K562 (cell line): ENCODE measurements around the gene TOM1L2. TPM values are rescaled to one million over a fixed set of nuclear protein-coding genes. Genes with fewer than 3 reads are reported as not detected.

Experiments used
- ATAC-seq: fragments of 200-7000 bp; cut with Tn5 transposase; 3 replicates; pipeline ENCODE4 v1.9.1; 2020; ENCODE audit warnings: moderate library complexity
- BruUV-seq: library from RNA; stranded (reverse); fragments of 400-500 nt; replicated peaks from 2 replicates; lab custom pipeline; 2021; lab: Mats Ljungman, UMichigan
- CTCF ChIA-PET: fragments of 300-600 bp; formaldehyde crosslinking; extraction: SDS; loops from one replicate; lab custom pipeline; 2021; ENCODE audit warnings: low intra/inter-chr PET ratio; lab: Yijun Ruan, JAX
- POLR2A ChIA-PET: fragments of 300-600, 350-650 bp; sonication (Branson Sonifier 250); formaldehyde crosslinking; extraction: SDS; loops from one replicate; lab custom pipeline; 2021; ENCODE audit warnings: antibody characterized with exemption, inconsistent platforms; lab: Yijun Ruan, JAX
- DNase-seq, 4 experiments: peaks; one replicate each; pipeline versions ENCODE4 v3.0.0 to v3.0.0-alpha.2; 2011 to 2018; ENCODE audit warnings: low spot score in 3 of 4, mixed read lengths in 3 of 4; ENCODE audit errors: extremely low read depth in 1 of 4
- FAIRE-seq: peaks from 2 replicates; lab custom pipeline; 2011; peaks lifted over from hg19 to GRCh38; lab: Jason Lieb, UNC
- H2AFZ ChIP-seq: 2 replicates; pipeline ENCODE4 v1.6.0; 2011; ENCODE audit warnings: low read depth, low read length, control low read depth, inconsistent platforms
- H3K27ac ChIP-seq: fragments of 200-600 bp; 3 replicates; pipeline ENCODE4 v1.8.0; 2011; ENCODE audit warnings: low read depth, mild to moderate bottlenecking, control low read depth, inconsistent platforms, low read length, moderate library complexity, mixed read lengths; ENCODE audit errors: extremely low read depth
- H3K27me3 ChIP-seq, 2 experiments: fragments of 300-600 bp in 1 of 2; 2 replicates in 1 of 2; 3 replicates in 1 of 2; pipeline versions ENCODE4 v1.6.0 to v1.8.0; 2011; ENCODE audit warnings: inconsistent platforms in 2 of 2, low read length in 2 of 2, mild to moderate bottlenecking in 1 of 2, mixed read lengths in 1 of 2, moderate library complexity in 1 of 2; ENCODE audit not compliant: control insufficient read depth in 2 of 2, insufficient read depth in 2 of 2
- H3K36me3 ChIP-seq: fragments of 300-600 bp; 3 replicates; pipeline ENCODE4 v1.8.0; 2011; ENCODE audit warnings: mild to moderate bottlenecking, low read length, inconsistent platforms; ENCODE audit not compliant: control insufficient read depth, insufficient read depth
- H3K4me1 ChIP-seq, 2 experiments: fragments of 200-600 bp in 1 of 2; replicated peaks in 1 of 2; 2 replicates in 1 of 2; 3 replicates in 1 of 2; pipeline versions ENCODE4 v1.5.1 to v1.8.0; 2011; ENCODE audit warnings: inconsistent platforms in 2 of 2, low read length in 2 of 2, mild to moderate bottlenecking in 1 of 2, mixed read lengths in 1 of 2, moderate library complexity in 1 of 2; ENCODE audit not compliant: control insufficient read depth in 2 of 2, insufficient read depth in 2 of 2
- H3K4me2 ChIP-seq: 2 replicates; pipeline ENCODE4 v1.6.1; 2011; ENCODE audit warnings: low read length, control low read depth, inconsistent platforms, mixed read lengths; ENCODE audit not compliant: insufficient read depth
- H3K4me3 ChIP-seq: fragments of 200-600 bp; sonication (generic), shearing (Covaris generic); 2 replicates; pipeline ENCODE4 v1.5.1; 2016; ENCODE audit warnings: control low read depth, inconsistent platforms
- H3K79me2 ChIP-seq: fragments of 200-600 bp; 3 replicates; pipeline ENCODE4 v1.8.0; 2011; ENCODE audit warnings: low read length, inconsistent platforms; ENCODE audit not compliant: control insufficient read depth, insufficient read depth
- H3K9ac ChIP-seq, 2 experiments: 2 replicates each; pipeline versions ENCODE4 v1.6.0 to v1.6.1; 2011; ENCODE audit warnings: low read depth in 2 of 2, low read length in 2 of 2, control low read depth in 1 of 2, inconsistent platforms in 1 of 2, mild to moderate bottlenecking in 1 of 2, mixed read lengths in 1 of 2; ENCODE audit not compliant: insufficient read depth in 1 of 2
- H3K9me1 ChIP-seq: one replicate; pipeline ENCODE4 v1.6.0; 2011; ENCODE audit warnings: inconsistent platforms, mild to moderate bottlenecking, low read length, moderate library complexity; ENCODE audit not compliant: control insufficient read depth, insufficient read depth
- H3K9me3 ChIP-seq: replicated peaks from 2 replicates; pipeline ENCODE4 v1.5.1; 2011; ENCODE audit warnings: low read depth, low read length, inconsistent platforms; ENCODE audit not compliant: control insufficient read depth, insufficient read depth
- H4K20me1 ChIP-seq: replicated peaks from 2 replicates; pipeline ENCODE4 v1.6.1; 2011; ENCODE audit warnings: low read length, inconsistent platforms, mixed read lengths; ENCODE audit not compliant: control insufficient read depth, insufficient read depth
- CBFA2T3 ChIP-seq: fragments of 450-650 bp; IDR thresholded peaks from 2 replicates; pipeline ENCODE4 v1.6.1; 2017
- FOXJ3 ChIP-seq: sonication (generic); formaldehyde crosslinking; IDR thresholded peaks from 2 replicates; pipeline ENCODE4 v1.4.0; 2020; ENCODE audit warnings: mild to moderate bottlenecking, missing genetic modification reagents
- KDM1A ChIP-seq, 2 experiments: fragments of 450-650 bp; IDR thresholded peaks; 2 replicates each; pipeline ENCODE4 v1.6.1; 2016; ENCODE audit warnings: mild to moderate bottlenecking in 2 of 2
- PYGO2 ChIP-seq: fragments of 450-650 bp; IDR thresholded peaks from 2 replicates; pipeline ENCODE4 v1.6.1; 2016; ENCODE audit warnings: mild to moderate bottlenecking, missing genetic modification characterization, moderate library complexity, missing compliant biosample characterization
- SPI1 ChIP-seq: IDR thresholded peaks from 2 replicates; pipeline ENCODE4 v1.6.1; 2011; ENCODE audit warnings: low read depth, low read length, control low read depth, borderline replicate concordance
- TBP ChIP-seq: optimal IDR thresholded peaks from 2 replicates; pipeline ENCODE3; 2011; ENCODE audit warnings: low read depth, low read length, improper control_type of control experiment
- ZNF140 ChIP-seq: fragments of 250-450 bp; sonication (Bioruptor Pico); IDR thresholded peaks from 2 replicates; pipeline ENCODE4 v1.8.0; 2021; ENCODE audit warnings: moderate library complexity, mild to moderate bottlenecking, inconsistent platforms
- WGBS: fragments of 100-300 bp; shearing (Covaris generic); methylation state at CpG from one replicate; pipeline ENCODE4 v1.1.6; 2016; ENCODE audit warnings: low coverage, mixed read lengths; ENCODE audit not compliant: insufficient coverage; ENCODE audit errors: missing lambda C conversion rate; 5-methylcytosine and 5-hydroxymethylcytosine counted together
- in situ Hi-C: fragments of 300-500 bp; cut with MboI; formaldehyde crosslinking; loops from 4 replicates; pipeline ENCODE4 v1.15.0; 2018; ENCODE audit warnings: inconsistent platforms, mixed read lengths
- intact Hi-C: fragments of 100-400 bp; cut with micrococcal nuclease; formaldehyde crosslinking; loops from 2 replicates; pipeline ENCODE4 v1.14.2; 2022
- polyA plus RNA-seq, 8 experiments: library from polyadenylated mRNA; depleted of rRNA in 4 of 8; stranded (reverse) in 5 of 8; unstranded in 3 of 8; fragments of >200 nt; fragmentation: Nextera tagmentation in 2 of 8; fragmentation: Illumina TruSeq in 1 of 8; extraction: Ambion mirVana in 2 of 8; extraction: Trizol in 1 of 8; gene quantifications; 2 replicates each; pipeline versions ENCODE4 v1.2.1 to v1.2.3, GENCODE V29; 2011 to 2014; ENCODE audit warnings: inconsistent platforms in 1 of 8, missing spikeins in 1 of 8
- total RNA-seq, 7 experiments: library from RNA; depleted of rRNA in 6 of 7; stranded (reverse); fragments of >200 nt in 6 of 7; fragmentation: Illumina TruSeq in 2 of 7; extraction: Trizol in 2 of 7; gene quantifications; 2 replicates each; pipeline versions ENCODE4 v1.2.1 to v1.2.3, GENCODE V29; 2011 to 2021; ENCODE audit warnings: low replicate concordance in 1 of 7
- TF ChIP-seq, protein P1 (sequence below): fragments of 200-600 bp; sonication (generic); IDR thresholded peaks from one replicate; pipeline ENCODE4 v1.6.1; 2012; ENCODE audit warnings: mild to moderate bottlenecking, low read depth, low read length, inconsistent platforms
- TF ChIP-seq, protein P2 (sequence below): fragments of 450-650 bp; formaldehyde crosslinking; IDR thresholded peaks from 2 replicates; pipeline ENCODE4 v1.4.0; 2022; ENCODE audit warnings: mild to moderate bottlenecking, moderate library complexity
- TF ChIP-seq, protein P3 (sequence below): sonication (generic); formaldehyde crosslinking; IDR thresholded peaks from 2 replicates; pipeline ENCODE4 v1.9.0; 2022; ENCODE audit warnings: mild to moderate bottlenecking, missing genetic modification reagents

The TOM1L2 gene
- total and polyA plus RNA-seq, 9 of the 15 experiments (the other 6 are each of a cell fraction or from before 2014, with no cell fraction given), result 0.07 to 6.0 (median 2.5) TPM

DNA sequence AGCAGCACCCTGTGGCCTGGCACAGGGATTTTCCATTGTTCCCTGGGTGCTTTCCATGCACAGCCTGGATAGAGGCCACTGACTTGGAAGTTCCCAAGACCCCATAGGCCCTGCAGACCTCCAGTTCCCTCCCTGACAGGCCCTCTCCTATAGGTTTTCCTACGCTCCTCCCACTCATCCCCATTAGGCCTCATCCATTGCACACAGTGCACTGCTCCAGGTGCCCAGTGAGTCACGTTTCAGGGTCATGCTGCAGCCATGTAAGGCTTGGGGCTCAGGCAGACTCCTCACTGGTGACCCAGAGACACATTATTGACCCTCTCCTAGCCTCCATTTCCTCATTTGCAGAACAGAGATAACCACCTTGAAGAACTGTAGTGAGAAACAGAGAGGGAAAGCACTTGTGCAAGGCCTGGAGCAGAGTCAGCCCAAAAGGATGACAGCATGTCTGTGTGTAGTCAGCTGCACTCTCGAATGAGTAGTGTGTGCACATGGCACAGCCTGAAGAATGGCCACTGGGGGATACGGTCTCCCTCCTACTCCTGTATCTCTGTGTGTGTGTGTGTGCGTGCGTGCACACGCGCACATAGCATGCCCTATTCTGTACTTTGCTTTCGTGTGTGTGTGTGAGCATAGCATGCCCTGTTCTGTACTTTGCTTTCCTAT lies 27.3 kb upstream of the TOM1L2 start:
- ChIA-PET POLR2A (no interaction called here), CTCF (no interaction called here)
- intact Hi-C loops (no loop called here), in situ Hi-C loops (no loop called here)
- no peak for FAIRE-seq
- ATAC-seq, result no peak; the same call in 2 of the 3 replicates
- no peak overlapping the region for H3K4me3 ChIP-seq
- H3K79me2 ChIP-seq, result no peaks in the 10 kb centered on the region
- no peaks in the 10 kb centered on the region for H3K9me1 ChIP-seq
- no peaks in the 10 kb centered on the region for H3K36me3 ChIP-seq
- no peak overlapping the region for H2AFZ ChIP-seq
- peak overlapping the region in 1 of 2 experiments; percentile 26; a peak in 1 of 4 replicates for H3K9ac ChIP-seq
- no peaks in the 10 kb centered on the region for H3K27me3 ChIP-seq
- H4K20me1 ChIP-seq, result no peaks in the 10 kb centered on the region
- peaks cover 0 to 11% of the 10 kb centered on the region in 2 experiments; a peak in 3 of 5 replicates for H3K4me1 ChIP-seq
- DNase-seq, result peak in 1 of 4 experiments; percentile 14
- no peaks in the 10 kb centered on the region for H3K9me3 ChIP-seq
- WGBS, result 59% methylated on average over 9 of the region's 9 CpGs
- no peak overlapping the region for H3K4me2 ChIP-seq
- BruUV-seq, result no TSS peak
- H3K27ac ChIP-seq, result no peak overlapping the region
- TF ChIP-seq TBP (no peak), KDM1A (IDR thresholded peaks at IDR 0.05) (no peak), ZNF140 (CRISPR knock-in tag) (no peak), CBFA2T3 (peak; percentile 24; the same call in 1 of the 2 replicates), FOXJ3 (CRISPR knock-in tag) (no peak), SPI1 (peak; percentile 48; the same call in 1 of the 2 replicates), PYGO2 (no peak)
- TF ChIP-seq, protein P1, sequence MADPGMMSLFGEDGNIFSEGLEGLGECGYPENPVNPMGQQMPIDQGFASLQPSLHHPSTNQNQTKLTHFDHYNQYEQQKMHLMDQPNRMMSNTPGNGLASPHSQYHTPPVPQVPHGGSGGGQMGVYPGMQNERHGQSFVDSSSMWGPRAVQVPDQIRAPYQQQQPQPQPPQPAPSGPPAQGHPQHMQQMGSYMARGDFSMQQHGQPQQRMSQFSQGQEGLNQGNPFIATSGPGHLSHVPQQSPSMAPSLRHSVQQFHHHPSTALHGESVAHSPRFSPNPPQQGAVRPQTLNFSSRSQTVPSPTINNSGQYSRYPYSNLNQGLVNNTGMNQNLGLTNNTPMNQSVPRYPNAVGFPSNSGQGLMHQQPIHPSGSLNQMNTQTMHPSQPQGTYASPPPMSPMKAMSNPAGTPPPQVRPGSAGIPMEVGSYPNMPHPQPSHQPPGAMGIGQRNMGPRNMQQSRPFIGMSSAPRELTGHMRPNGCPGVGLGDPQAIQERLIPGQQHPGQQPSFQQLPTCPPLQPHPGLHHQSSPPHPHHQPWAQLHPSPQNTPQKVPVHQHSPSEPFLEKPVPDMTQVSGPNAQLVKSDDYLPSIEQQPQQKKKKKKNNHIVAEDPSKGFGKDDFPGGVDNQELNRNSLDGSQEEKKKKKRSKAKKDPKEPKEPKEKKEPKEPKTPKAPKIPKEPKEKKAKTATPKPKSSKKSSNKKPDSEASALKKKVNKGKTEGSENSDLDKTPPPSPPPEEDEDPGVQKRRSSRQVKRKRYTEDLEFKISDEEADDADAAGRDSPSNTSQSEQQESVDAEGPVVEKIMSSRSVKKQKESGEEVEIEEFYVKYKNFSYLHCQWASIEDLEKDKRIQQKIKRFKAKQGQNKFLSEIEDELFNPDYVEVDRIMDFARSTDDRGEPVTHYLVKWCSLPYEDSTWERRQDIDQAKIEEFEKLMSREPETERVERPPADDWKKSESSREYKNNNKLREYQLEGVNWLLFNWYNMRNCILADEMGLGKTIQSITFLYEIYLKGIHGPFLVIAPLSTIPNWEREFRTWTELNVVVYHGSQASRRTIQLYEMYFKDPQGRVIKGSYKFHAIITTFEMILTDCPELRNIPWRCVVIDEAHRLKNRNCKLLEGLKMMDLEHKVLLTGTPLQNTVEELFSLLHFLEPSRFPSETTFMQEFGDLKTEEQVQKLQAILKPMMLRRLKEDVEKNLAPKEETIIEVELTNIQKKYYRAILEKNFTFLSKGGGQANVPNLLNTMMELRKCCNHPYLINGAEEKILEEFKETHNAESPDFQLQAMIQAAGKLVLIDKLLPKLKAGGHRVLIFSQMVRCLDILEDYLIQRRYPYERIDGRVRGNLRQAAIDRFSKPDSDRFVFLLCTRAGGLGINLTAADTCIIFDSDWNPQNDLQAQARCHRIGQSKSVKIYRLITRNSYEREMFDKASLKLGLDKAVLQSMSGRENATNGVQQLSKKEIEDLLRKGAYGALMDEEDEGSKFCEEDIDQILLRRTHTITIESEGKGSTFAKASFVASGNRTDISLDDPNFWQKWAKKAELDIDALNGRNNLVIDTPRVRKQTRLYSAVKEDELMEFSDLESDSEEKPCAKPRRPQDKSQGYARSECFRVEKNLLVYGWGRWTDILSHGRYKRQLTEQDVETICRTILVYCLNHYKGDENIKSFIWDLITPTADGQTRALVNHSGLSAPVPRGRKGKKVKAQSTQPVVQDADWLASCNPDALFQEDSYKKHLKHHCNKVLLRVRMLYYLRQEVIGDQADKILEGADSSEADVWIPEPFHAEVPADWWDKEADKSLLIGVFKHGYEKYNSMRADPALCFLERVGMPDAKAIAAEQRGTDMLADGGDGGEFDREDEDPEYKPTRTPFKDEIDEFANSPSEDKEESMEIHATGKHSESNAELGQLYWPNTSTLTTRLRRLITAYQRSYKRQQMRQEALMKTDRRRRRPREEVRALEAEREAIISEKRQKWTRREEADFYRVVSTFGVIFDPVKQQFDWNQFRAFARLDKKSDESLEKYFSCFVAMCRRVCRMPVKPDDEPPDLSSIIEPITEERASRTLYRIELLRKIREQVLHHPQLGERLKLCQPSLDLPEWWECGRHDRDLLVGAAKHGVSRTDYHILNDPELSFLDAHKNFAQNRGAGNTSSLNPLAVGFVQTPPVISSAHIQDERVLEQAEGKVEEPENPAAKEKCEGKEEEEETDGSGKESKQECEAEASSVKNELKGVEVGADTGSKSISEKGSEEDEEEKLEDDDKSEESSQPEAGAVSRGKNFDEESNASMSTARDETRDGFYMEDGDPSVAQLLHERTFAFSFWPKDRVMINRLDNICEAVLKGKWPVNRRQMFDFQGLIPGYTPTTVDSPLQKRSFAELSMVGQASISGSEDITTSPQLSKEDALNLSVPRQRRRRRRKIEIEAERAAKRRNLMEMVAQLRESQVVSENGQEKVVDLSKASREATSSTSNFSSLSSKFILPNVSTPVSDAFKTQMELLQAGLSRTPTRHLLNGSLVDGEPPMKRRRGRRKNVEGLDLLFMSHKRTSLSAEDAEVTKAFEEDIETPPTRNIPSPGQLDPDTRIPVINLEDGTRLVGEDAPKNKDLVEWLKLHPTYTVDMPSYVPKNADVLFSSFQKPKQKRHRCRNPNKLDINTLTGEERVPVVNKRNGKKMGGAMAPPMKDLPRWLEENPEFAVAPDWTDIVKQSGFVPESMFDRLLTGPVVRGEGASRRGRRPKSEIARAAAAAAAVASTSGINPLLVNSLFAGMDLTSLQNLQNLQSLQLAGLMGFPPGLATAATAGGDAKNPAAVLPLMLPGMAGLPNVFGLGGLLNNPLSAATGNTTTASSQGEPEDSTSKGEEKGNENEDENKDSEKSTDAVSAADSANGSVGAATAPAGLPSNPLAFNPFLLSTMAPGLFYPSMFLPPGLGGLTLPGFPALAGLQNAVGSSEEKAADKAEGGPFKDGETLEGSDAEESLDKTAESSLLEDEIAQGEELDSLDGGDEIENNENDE, result no peak
- TF ChIP-seq, protein P2, sequence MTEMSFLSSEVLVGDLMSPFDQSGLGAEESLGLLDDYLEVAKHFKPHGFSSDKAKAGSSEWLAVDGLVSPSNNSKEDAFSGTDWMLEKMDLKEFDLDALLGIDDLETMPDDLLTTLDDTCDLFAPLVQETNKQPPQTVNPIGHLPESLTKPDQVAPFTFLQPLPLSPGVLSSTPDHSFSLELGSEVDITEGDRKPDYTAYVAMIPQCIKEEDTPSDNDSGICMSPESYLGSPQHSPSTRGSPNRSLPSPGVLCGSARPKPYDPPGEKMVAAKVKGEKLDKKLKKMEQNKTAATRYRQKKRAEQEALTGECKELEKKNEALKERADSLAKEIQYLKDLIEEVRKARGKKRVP (CRISPR knock-in tag), result no peak
- TF ChIP-seq, protein P3, sequence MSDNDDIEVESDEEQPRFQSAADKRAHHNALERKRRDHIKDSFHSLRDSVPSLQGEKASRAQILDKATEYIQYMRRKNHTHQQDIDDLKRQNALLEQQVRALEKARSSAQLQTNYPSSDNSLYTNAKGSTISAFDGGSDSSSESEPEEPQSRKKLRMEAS (CRISPR knock-in tag), result peak; percentile 54
